B cell (primary cell): ENCODE results near the gene METTL21A. TPM values are rescaled to one million over a fixed set of nuclear protein-coding genes. Genes with fewer than 3 reads are reported as not detected.

Experiments
- ATAC-seq: fragments of 200-7000 bp; cut with Tn5 transposase; one replicate; pipeline ENCODE4 v1.10.0; 2021; ENCODE audit warnings: low read depth, mild to moderate bottlenecking, moderate number of reproducible peaks, moderate library complexity
- CTCF ChIA-PET: fragments of 350-600 bp; sonication (Branson Sonifier 250); formaldehyde crosslinking; loops from one replicate; lab custom pipeline; 2021; ENCODE audit warnings: antibody characterized with exemption, inconsistent platforms; lab: Charles Lee
- POLR2A ChIA-PET: fragments of 350-600 bp; sonication (Branson Sonifier 250); formaldehyde crosslinking; loops from one replicate; lab custom pipeline; 2021; ENCODE audit warnings: antibody characterized with exemption; lab: Charles Lee
- DNase-seq: peaks from one replicate; pipeline ENCODE4 v3.0.0; 2013
- H2AFZ ChIP-seq: 2 replicates; pipeline ENCODE4 v1.6.1; 2012; ENCODE audit warnings: mild to moderate bottlenecking, low read depth, low read length; ENCODE audit not compliant: insufficient read depth, poor library complexity, severe bottlenecking
- H3K27ac ChIP-seq, 2 donors: 1 replicate in 1 of 2; 2 replicates in 1 of 2; pipeline ENCODE4 v1.5.1; 2012 to 2013; ENCODE audit warnings: low read length in 2 of 2, mild to moderate bottlenecking in 2 of 2, moderate library complexity in 1 of 2
- H3K27me3 ChIP-seq, 4 experiments: fragments of 200-600 bp in 1 of 4; sonication (generic) in 1 of 4; replicated peaks in 1 of 4; 1 replicate in 2 of 4; 2 replicates in 2 of 4; pipeline versions ENCODE4 v1.6.1 to v1.7.0; 2013 to 2016; ENCODE audit warnings: low read length in 3 of 4, mild to moderate bottlenecking in 2 of 4, mixed read lengths in 1 of 4, moderate library complexity in 1 of 4; ENCODE audit not compliant: insufficient read depth in 4 of 4, control insufficient read depth in 3 of 4; ENCODE audit errors: control extremely low read depth in 1 of 4
- H3K36me3 ChIP-seq, 2 experiments: replicated peaks in 1 of 2; 1 replicate in 1 of 2; 2 replicates in 1 of 2; pipeline versions ENCODE4 v1.6.1 to v1.7.1; 2013; ENCODE audit warnings: low read length in 1 of 2; ENCODE audit not compliant: insufficient read depth in 2 of 2, control insufficient read depth in 1 of 2; ENCODE audit errors: control extremely low read depth in 1 of 2, extremely low read depth in 1 of 2
- H3K4me1 ChIP-seq, 2 donors: fragments of 200-600 bp in 1 of 2; sonication (generic) in 1 of 2; 1 replicate in 1 of 2; 2 replicates in 1 of 2; pipeline versions ENCODE4 v1.5.1 to v1.6.1; 2013 to 2017; ENCODE audit warnings: low read length in 2 of 2; ENCODE audit not compliant: control insufficient read depth in 2 of 2, insufficient read depth in 2 of 2
- H3K4me2 ChIP-seq: replicated peaks from 2 replicates; pipeline ENCODE3; 2012; ENCODE audit warnings: mild to moderate bottlenecking, low read depth, low read length; ENCODE audit not compliant: poor library complexity, severe bottlenecking
- H3K4me3 ChIP-seq, 5 experiments: fragments of 200-600 bp in 1 of 5; sonication (generic) in 1 of 5; 1 replicate in 3 of 5; 2 replicates in 2 of 5; pipeline versions ENCODE4 v1.5.1 to v1.7.0; 2011 to 2016; ENCODE audit warnings: low read length in 4 of 5, mild to moderate bottlenecking in 4 of 5, low read depth in 2 of 5, control low read depth in 1 of 5, moderate library complexity in 1 of 5; ENCODE audit not compliant: insufficient read depth in 1 of 5; ENCODE audit errors: control extremely low read depth in 1 of 5, extremely low read depth in 1 of 5
- H3K79me2 ChIP-seq: fragments of 200-600 bp; sonication (generic); one replicate; pipeline ENCODE4 v1.6.0; 2016; ENCODE audit warnings: low read length; ENCODE audit not compliant: control insufficient read depth, insufficient read depth
- H3K9ac ChIP-seq: fragments of 200-600 bp; sonication (generic); 2 replicates; pipeline ENCODE4 v1.6.1; 2017; ENCODE audit warnings: mild to moderate bottlenecking, low read length, moderate library complexity
- H3K9me3 ChIP-seq, 3 donors: one replicate each; pipeline versions ENCODE4 v1.6.1 to v1.7.1; 2013; ENCODE audit warnings: low read length in 2 of 3; ENCODE audit not compliant: control insufficient read depth in 2 of 3, insufficient read depth in 1 of 3; ENCODE audit errors: control extremely low read depth in 1 of 3
- H4K20me1 ChIP-seq: 2 replicates; pipeline ENCODE4 v1.6.0; 2012; ENCODE audit warnings: mild to moderate bottlenecking, low read length; ENCODE audit not compliant: insufficient read depth, control insufficient read depth, poor library complexity, severe bottlenecking
- H3K27ac Mint-ChIP-seq: one replicate; pipeline ENCODE4 v1.8.0; 2021; ENCODE audit warnings: mixed read lengths
- H3K27me3 Mint-ChIP-seq: one replicate; pipeline ENCODE4 v1.8.0; 2021; ENCODE audit warnings: mixed read lengths
- H3K4me1 Mint-ChIP-seq: one replicate; pipeline ENCODE4 v1.8.0; 2021; ENCODE audit warnings: mixed read lengths
- H3K4me3 Mint-ChIP-seq: one replicate; pipeline ENCODE4 v1.8.0; 2021; ENCODE audit warnings: mixed read lengths
- H3K9me3 Mint-ChIP-seq: one replicate; pipeline ENCODE4 v1.8.0; 2022; ENCODE audit warnings: mixed read lengths; ENCODE audit not compliant: insufficient read depth
- EZH2 ChIP-seq: IDR thresholded peaks from 2 replicates; pipeline ENCODE4 v1.6.1; 2012; ENCODE audit warnings: borderline replicate concordance, low read depth, mild to moderate bottlenecking, moderate library complexity, low read length; ENCODE audit not compliant: insufficient read depth, poor library complexity, severe bottlenecking
- WGBS: methylation state at CpG from one replicate; pipeline ENCODE4 v1.1.5; 2013; ENCODE audit warnings: missing lambda C conversion rate; ENCODE audit not compliant: insufficient coverage; 5-methylcytosine and 5-hydroxymethylcytosine counted together
- intact Hi-C: fragments of 100-400 bp; cut with micrococcal nuclease; formaldehyde crosslinking; loops from one replicate; pipeline ENCODE4 v1.10.0; 2022
- polyA plus RNA-seq: library from polyadenylated mRNA; depleted of rRNA; stranded (reverse); fragments of >200 nt; gene quantifications from 2 replicates; pipeline ENCODE4 v1.2.3, GENCODE V29; 2012
- total RNA-seq, 2 donors: library from RNA; stranded (reverse); fragments of 120-200 nt in 1 of 2; gene quantifications; 1 replicate in 1 of 2; 2 replicates in 1 of 2; pipeline versions ENCODE4 v1.2.3 to v1.2.4, GENCODE V29; 2013 to 2022
- TF ChIP-seq, protein P1 (sequence below): fragments of 200-600 bp; IDR thresholded peaks from one replicate; pipeline ENCODE4 v1.8.0; 2022; ENCODE audit warnings: antibody characterized with exemption, mild to moderate bottlenecking

METTL21A gene
- total and polyA plus RNA-seq, 2 donors (not counting 1 experiment from before 2014, with no cell fraction given), result 30.7 to 33.1 TPM

GRCh38 chr2:207674826-207675225 lies 49.6 kb upstream of the METTL21A start:
- TF ChIP-seq, protein P1, sequence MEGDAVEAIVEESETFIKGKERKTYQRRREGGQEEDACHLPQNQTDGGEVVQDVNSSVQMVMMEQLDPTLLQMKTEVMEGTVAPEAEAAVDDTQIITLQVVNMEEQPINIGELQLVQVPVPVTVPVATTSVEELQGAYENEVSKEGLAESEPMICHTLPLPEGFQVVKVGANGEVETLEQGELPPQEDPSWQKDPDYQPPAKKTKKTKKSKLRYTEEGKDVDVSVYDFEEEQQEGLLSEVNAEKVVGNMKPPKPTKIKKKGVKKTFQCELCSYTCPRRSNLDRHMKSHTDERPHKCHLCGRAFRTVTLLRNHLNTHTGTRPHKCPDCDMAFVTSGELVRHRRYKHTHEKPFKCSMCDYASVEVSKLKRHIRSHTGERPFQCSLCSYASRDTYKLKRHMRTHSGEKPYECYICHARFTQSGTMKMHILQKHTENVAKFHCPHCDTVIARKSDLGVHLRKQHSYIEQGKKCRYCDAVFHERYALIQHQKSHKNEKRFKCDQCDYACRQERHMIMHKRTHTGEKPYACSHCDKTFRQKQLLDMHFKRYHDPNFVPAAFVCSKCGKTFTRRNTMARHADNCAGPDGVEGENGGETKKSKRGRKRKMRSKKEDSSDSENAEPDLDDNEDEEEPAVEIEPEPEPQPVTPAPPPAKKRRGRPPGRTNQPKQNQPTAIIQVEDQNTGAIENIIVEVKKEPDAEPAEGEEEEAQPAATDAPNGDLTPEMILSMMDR, result no peak
- no peak for TF ChIP-seq EZH2
- H3K27ac Mint-ChIP-seq, result no peak overlapping the region
- no peak overlapping the region for H2AFZ ChIP-seq
- H3K4me3 ChIP-seq, result no peak overlapping the region
- peaks cover 4 to 5% of the 10 kb centered on the region in 2 donors for H3K4me1 ChIP-seq
- ChIA-PET POLR2A (no interaction called here), CTCF (interaction anchor here (0.7 to 1.5 kb wide), 4 partner anchors 12 to 50 kb away, joined by 3 to 5 read pairs (median 5); partner anchors contain the start of genes CCNYL1 and METTL21A)
- peaks cover 4% of the 10 kb centered on the region for H3K4me1 Mint-ChIP-seq
- no peaks in the 10 kb centered on the region for H3K9me3 Mint-ChIP-seq
- no peak overlapping the region for H3K9ac ChIP-seq
- no peaks in the 10 kb centered on the region for H3K27me3 Mint-ChIP-seq
- no peak overlapping the region for H3K27ac ChIP-seq
- no peaks in the 10 kb centered on the region for H3K27me3 ChIP-seq
- intact Hi-C loops, result no loop called here
- no peak for ATAC-seq
- H3K9me3 ChIP-seq, result no peaks in the 10 kb centered on the region
- no peak overlapping the region for H3K4me3 Mint-ChIP-seq
- peaks cover 2% of the 10 kb centered on the region for H3K79me2 ChIP-seq
- H4K20me1 ChIP-seq, result no peaks in the 10 kb centered on the region
- DNase-seq, result no peak
- no CpG with 5 or more reads among the region's 2 CpGs for WGBS
- peaks cover 0 to 4% of the 10 kb centered on the region in 2 experiments for H3K36me3 ChIP-seq
- H3K4me2 ChIP-seq, result no peak overlapping the region

DNA sequence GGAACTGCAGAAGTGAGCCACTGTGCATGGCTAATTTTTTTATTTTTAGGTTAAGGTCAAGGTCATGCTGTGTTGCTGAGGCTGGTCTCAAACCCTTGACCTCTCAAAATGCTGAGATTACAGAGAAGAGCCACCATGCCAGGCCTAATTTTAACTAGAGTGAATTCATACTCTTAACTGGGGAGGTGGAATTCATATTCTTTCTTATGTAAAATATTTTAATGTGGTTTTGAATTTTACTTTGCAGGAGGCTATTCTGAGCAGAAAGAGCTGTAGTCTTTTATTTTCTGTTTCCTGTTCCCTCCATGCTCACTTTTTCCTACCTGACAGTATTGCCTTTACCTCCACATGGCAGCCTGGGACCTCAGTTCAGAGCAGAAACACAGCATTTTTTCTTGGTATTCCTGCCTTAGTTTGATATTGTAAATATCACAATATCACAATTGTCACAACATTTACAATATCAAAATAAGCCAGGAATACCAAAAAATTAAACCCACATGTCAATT lies 49.1 kb upstream of the METTL21A start:
- Mint-ChIP-seq H3K27ac (no peak overlapping the region), H3K27me3 (no peaks in the 10 kb centered on the region), H3K9me3 (no peaks in the 10 kb centered on the region), H3K4me1 (peaks cover 4% of the 10 kb centered on the region), H3K4me3 (no peak overlapping the region)
- Histone ChIP-seq H3K27ac (no peak overlapping the region), H3K4me1 (peaks cover 4 to 5% of the 10 kb centered on the region in 2 donors), H3K27me3 (no peaks in the 10 kb centered on the region), H4K20me1 (no peaks in the 10 kb centered on the region), H3K79me2 (peaks cover 2% of the 10 kb centered on the region), H3K9me3 (no peaks in the 10 kb centered on the region), H3K4me3 (no peak overlapping the region), H2AFZ (no peak overlapping the region), H3K4me2 (no peak overlapping the region), H3K36me3 (peaks cover 0 to 7% of the 10 kb centered on the region in 2 experiments), H3K9ac (no peak overlapping the region)
- ChIA-PET POLR2A (no interaction called here), CTCF (interaction anchor here (1.2 to 1.5 kb wide), 2 partner anchors 37 to 49 kb away, joined by 5 read pairs; partner anchors contain the start of genes CCNYL1 and METTL21A)
- intact Hi-C loops, result no loop called here
- TF ChIP-seq, protein P1, result no peak
- no peak for TF ChIP-seq EZH2
- ATAC-seq (no peak), DNase-seq (no peak)
